Activated CD4-positive, alpha-beta T cell treated with anti-CD3 and anti-CD28 coated beads, Interleukin-2, amount 50 U/mL, for 1 hour (primary cell): Measurements from ENCODE around the gene GPC6.
"Not testable (repeated sequence)": the region's sequence is repeated elsewhere in the genome, so short reads cannot be mapped to it uniquely, and the experiment has no call there.

Experiments used
- DNase-seq: peaks from one replicate; pipeline ENCODE4 v3.0.0-alpha.2; 2020

The GPC6 gene

DNA sequence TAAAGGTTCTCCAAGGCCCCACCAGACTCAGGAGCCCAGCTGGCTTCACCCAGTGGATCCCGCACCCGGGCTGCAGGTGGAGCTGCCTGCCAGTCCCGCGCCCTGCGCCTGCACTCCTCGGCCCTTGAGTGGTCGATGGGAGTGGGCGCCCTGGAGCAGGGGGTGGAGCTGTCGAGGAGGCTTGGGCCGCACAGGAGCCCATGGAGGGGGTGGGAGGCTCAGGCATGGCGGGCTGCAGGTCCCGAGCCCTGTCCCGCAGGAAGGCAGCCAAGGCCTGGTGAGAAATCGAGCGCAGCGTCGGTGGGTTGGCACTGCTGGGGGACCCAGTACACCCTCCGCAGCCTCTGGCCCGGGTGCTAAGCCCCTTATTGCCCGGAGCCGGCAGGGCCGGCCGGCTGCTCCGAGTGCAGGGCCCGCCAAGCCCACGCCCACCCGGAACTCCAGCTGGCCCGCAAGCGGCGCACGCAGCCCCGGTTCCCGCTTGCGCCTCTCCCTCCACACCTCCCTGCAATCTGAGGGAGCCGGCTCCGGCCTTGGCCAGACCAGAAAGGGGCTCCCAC, 228.1 kb downstream of the GPC6 start:
- not testable (repeated sequence) for DNase-seq

DNA sequence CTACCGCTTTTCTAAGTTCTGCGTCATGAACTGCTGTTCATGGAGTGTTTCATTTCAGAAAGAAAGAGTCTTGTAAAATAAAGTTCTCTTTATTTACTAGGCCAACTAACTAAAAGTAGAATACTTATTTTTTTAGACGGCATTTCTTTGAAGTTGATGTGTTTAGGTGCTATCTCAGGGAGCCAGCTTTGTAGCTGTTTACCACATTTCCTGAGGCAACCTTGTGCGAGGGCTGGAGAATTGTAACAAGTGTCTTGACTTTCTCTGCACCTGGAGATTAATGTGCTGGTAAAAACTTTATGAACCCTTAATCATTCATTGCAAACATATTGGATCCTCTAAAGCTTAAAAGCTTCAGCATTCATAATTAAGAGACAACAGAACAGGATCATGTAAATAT, 229.3 kb downstream of the GPC6 start:
- DNase-seq = no peak

DNA sequence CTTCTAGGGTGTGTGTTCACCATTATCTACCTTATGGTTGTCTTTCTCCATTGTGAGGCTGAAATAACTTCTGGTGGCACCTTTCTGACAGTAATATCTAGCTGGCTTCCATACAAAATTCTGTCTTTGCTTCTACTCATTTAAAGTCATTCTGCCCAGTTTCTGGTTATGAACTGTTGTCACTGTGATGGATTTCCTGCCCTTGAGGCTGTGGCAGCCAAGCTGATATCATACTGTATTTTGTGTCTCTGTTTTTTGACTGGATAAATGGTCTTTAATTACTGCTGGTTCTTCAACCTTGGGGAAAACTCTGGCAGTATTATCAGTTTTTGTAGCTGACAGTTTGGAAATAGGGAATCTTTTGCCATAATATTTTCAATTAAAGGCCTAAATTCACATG, 233.4 kb downstream of the GPC6 start:
- no peak for DNase-seq

DNA sequence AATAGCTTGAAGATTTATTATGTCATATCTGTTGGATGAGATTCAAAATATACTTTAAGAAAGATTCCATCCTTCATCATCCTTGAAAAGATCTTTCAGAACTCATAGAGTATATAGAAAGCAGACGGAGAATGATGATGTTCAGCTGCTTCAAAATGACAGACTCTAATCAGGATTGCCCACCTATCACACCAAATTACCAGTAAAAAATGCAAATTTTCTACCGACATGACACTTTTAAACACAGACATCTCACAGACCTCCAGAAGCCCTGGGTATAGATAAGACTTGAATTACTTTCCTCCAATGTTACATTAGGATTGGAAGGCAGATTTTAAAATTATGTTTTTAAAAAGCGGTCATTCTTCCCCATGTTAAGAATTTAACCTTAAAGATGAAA, 235.5 kb downstream of the GPC6 start:
- DNase-seq = no peak

DNA sequence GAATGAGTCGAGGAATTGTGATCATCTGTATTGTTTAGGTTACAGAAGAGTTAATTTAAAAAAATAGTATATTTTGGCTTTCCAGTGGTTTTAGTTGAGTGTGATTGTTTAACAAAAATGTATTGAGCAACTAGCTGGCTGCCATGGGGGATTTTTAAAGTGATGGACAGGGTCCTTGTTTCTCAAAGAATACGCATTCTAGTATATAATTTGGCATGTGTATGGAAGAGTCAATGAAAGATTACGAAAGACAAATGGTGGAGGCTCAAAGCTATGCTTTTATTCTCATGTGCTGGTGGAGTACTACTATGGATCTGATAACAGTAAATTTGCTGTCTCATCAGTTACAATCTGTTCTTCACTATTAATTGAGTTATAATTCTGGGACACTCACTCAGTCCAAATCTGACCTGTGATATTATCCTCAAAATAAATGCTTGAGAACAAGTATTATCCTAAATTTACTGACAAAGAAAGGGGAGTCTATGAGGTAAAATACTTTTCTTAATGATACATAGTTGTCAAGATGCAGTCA, 240.0 kb downstream of the GPC6 start:
- no peak for DNase-seq

DNA sequence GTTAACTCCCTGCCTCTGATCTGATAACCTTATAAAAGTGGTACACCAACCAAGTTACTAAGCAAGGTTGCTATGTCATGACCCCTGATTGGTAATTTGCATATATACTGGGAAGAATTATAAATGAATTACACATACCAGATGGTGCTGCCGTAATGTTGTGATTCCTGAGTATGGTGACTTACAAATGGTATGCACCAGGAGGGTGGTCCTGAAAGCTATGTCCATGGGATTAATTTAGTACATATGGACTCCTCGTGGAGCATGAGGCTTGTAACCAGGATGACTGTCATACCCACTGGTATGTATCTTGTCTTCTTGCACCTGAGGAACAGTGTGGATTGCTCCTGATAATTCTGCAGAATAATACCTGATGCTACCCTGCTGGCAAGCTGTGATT, 240.6 kb downstream of the GPC6 start:
- no peak for DNase-seq

DNA sequence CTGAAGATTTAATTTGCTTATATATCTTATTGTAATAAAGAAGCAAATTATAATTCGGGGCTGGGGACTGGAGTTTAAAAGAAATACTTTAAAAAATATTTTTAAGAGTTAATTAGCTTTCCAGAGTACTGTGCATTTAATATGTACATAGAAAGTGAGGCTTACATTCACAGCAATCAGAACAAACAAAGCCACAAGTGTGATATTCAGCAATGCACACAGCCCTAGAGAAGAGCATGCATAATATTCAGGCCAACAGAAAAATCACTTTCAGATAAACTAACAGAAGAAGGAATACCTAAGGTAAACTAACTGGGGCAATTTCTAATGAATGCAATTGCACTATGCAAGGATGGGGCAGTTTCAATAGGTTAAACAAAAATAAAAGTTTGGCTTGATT, 241.8 kb downstream of the GPC6 start:
- DNase-seq = no peak

DNA sequence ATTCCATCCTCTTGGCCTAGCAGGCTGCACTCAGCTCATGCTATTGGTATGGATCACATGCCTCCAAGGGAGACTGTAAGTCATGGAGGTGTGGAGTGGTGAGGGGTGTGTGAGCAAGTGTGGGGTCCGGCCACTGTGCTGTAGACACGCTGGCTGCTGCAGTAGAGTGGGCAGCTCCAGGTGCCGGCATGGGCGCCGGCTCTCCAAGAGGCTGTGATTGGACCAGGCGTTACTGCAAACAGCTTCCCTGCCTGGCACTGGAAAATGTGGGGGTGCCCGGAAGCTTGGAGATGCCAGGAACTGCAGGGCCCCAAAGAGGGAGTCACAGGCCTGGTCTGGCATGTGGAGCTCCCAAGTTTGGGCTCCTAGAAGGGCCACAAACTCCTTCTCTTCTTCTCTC, 245.7 kb downstream of the GPC6 start:
- DNase-seq = no peak

DNA sequence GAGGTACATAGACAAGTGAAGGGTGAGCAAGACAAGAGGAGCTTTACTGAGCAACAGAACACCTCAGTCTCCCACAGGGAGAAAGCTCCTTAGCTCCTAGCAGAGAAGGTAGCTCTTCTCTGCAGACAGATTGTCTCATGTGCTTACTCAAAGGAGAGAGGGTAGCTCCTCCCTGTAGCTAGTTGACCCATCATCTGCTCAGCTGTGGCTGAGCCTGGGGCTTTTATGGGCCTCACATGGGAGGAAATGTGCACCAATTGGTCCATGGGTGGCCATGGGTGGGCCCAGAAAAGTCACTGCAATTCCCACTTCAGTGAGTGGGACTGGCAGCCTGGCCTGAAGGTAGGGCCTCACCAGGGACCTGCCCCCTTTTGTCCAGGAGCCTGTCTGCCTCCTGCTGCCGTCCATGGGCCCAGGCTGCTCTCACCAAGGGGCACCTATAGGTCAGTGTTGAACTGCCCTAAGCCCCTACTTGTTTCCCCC, 246.2 kb downstream of the GPC6 start:
- no peak for DNase-seq

DNA sequence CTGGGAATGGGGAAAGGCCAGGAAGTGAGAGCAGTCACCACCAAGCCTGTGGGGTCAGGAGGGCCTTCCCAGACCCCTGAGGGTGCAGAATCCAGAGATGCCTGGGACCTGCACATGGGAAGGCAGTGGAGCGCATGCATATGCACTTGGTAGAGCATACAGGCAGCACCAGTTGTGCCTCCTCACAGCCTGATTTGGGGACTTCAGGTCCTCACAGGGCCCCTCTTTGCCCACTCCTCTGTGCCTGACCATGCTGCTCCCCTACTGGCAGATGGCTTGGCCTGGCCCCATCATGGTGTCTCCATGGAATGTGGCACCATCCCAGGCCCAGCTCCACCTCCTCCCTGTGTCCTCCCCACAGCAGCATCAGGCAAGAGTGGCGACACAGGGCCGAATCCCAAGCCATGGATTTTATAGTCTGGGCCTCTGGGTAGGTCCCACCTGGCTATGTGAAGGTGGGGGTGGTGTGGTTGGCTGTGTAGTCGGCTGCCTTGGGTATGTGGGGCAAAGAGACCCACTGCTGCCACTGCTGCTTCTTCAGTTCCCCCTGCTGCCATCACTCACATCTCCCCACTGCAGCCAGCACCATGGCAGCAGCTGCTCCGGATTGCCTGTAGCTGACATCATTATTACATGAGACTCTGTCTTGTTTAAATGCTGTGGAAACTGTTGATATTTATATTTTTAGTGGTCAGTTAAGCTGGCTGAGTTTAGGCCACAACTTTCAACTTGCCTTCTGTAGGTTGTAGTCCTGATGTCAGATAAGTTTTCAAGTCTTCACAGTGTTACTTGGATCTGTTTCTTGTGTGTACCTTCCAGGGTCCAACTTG, 247.0 kb downstream of the GPC6 start:
- DNase-seq = no peak

DNA sequence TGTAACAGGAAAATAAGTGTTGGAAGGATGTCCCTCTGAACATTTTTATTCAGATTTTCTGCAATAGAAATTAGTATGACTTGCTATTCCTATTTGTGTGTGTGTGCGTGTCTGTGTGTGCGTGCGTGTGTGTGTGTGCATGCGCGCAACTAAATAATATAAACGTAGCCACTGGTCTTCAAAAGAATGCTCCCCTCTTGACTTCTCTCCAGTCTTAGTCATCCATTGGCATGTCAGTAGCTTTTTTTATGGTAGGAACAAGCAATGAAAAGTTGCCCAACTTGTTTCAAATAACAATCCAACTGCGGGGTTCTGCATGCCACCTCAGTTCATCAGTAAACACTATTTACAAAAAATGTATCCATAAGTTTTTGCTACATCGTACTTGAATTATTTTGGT, 249.6 kb downstream of the GPC6 start:
- no peak for DNase-seq

DNA sequence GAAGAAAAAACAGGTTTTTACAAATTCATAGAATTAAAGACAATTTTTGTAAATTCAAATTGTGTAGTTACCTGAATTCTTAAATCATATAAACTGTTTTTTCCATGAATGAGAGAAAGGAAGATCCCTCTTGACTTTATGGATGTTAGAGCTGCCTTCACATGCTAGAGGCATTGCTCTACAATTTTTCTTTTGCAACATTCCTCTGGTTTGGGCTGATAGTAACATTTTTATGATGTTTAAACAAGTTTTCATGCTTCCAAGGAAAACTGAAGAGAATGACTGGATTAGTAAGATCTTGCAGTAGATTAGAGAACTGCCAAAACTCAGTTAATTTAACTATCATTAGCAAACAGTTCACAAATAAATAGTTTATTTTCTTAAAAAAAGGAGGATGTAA, 250.6 kb downstream of the GPC6 start:
- DNase-seq = no peak

DNA sequence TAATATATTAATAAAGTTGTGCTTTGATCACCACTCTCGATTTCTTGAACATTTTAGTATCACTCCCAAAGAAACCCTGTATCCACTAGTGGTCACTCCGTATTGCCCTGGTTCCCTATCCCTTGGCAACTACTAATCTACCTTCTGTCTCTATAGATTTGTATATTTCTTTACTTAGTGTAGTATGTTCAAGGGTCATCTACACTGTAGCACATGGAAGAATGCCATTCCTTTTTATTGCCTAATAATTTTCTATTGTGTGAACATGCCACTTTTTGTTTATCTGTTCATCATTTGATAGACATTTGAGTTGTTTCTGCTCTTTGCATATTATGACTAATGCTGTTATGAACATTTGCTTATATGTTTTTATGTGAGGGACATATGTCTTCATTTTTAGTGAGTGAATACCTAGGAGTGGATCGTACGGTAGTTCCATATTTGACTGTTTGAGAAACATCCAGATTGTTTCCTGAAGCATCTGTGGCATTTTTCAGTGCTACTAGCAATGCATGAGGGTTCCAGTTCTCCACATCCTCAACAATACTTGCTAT, 254.0 kb downstream of the GPC6 start:
- no peak for DNase-seq

DNA sequence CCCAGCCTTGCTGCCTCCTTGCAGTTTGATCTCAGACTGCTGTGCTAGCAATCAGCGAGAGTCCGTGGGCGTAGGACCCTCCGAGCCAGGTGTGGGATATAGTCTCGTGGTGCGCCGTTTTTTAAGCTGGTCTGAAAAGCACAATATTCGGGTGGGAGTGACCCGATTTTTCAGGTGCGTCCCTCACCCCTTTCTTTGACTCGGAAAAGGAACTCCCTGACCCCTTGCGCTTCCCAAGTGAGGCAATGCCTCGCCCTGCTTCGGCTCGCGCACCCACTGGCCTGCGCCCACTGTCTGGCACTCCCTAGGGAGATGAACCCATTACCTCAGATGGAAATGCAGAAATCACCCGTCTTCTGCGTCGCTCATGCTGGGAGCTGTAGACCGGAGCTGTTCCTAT, 269.5 kb downstream of the GPC6 start:
- not testable (repeated sequence) for DNase-seq

DNA sequence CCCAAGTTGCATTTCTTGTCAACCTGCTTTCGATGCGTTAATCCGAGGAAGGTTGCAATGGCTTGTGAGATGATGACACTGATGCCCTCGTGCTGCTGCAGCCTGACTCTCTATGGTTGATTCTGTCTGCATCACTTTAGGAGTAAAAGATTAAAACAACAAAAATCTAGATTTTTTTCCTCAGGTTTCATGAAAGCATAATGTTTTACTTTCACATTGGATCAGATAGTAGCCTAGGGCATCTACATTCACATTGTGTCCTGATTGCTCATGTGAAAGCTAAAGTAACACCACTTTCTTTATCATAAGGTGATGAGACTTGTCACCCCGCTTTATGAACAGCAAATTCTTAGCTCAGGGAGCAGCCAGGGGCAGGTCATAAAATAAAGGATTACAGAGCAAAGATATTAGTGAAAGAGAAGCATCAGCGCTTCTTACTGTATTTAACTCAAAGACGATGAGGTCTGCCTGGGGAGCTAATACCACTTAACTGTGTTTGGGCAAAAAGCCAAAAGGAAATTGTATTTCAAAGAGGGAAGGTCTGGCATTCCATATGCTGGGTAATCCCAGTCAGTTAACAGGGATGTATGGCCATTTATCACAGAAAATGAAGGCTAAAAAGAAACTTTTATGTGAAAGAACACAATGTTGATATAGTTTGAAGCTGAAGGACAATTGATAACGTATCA, 270.5 kb downstream of the GPC6 start:
- DNase-seq = no peak

DNA sequence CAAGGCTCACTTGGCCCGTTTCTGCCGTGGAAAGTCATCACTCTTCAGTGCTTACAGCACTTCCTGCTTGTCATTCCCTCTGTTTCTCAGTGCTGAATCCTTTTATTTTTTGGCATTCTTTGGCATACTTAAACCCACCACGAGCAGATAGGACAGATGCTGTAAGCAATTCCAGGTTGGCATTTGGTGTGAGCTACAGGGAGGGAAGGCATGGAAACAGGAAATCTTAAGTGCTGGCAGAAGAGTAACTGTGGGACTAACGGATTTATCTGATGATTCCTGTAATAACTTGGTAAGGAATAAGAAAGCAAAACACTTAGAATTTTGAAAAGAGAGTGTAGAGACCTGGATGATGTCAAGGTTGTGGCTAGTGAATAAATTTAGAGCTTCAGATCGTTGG, 273.4 kb downstream of the GPC6 start:
- DNase-seq = no peak

DNA sequence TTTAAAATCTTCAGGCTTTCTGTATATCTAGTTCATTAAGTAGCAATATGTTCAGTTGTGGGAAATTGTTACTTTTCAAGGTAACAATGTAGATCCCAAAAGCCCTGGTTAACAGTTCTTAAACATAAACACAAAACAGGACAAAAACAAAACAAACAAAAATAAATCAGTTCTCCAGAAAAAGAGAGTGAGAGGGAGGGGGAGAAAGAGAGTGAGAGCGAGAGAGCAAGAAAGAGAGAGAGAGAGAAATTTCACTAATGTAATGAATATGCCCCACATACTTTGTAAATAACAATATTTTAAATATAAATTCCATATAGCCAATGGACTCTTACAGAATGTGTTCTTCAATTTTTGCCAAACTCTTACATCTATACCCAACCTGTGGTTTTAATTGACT, 275.5 kb downstream of the GPC6 start:
- no peak for DNase-seq

DNA sequence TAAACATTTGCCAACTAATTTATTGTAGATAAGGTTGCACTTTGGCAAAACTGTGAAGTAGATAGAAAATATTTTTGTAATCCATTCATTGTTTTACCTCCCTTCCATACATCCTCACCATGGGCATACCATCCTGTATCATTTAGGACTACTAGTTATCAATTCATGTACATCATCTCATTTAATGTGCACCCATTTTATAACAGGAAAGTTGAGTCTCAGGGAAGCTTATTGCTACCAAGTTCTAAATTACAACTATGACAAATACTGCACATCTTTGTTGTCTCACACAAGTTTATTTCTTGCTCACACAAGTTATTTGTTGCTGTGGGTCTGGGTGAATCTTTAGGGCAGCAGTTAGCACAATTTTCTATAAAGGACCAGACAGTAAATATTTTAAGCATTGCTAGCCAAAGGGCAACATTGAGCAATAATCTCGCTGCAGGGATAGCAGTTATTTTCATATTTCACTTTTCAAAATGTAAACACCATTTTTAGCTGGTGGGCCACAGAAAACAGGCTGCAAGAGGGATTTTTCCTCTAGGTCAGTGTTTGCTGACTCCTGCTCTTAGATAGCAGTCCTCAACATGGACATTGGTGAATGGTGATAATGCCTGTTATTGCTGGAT, 276.5 kb downstream of the GPC6 start:
- DNase-seq = no peak

DNA sequence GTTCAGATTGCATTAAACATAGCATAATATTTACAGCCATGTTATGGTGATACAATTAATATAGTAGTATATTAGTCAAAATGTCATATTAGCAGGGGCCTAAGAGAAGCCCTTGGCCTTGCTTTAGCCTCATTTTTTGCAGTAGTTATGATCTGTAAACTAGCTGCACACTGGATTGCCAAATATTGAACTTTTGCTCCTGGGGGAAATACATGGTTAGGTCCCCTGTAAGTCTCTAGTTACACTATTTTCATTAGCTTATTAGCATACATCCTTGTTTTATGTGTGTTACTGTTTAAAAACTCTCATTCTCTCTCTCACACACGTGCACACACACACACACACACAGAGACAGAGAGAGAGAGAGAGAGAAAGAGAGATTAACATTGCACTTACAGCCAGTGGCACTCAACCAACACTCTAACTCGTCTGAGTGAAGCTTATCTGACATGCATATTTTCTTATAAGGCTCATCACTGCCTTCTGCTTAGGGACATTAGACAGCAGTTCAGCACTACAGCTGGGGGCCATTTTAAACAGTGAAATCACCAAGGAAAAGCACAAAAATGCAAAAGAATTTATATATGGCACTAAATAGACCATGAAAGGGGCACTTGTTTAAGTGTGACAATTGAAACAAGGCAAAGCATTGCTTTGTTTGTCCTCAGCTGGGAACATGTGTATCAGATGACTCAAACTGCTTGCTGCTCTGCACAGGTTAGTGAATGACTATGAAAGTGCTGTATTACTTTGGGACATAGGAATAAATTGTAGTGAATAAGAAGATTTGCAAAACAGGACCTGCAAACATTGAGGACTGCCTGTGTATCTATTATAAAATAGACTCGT, 278.7 kb downstream of the GPC6 start:
- no peak for DNase-seq

DNA sequence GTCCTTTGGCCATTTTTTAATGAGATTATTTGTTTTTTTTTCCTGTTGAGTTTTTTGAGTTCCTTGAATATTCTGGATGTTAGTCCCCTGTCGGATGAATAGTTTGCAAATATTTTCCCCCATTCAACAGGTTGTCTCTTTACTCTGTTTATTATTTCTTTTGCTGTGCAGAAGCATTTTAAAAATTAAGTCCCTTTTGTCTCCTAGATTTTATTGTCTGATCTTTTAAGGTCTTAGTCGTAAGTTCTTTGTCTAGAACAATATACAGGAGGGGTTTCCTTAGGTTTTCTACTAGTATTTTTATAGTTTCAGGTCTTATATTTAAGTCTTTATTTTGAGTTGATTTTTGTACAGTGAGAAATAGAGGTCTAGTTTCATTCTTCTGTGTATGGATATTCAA, 284.4 kb downstream of the GPC6 start:
- DNase-seq = no peak

DNA sequence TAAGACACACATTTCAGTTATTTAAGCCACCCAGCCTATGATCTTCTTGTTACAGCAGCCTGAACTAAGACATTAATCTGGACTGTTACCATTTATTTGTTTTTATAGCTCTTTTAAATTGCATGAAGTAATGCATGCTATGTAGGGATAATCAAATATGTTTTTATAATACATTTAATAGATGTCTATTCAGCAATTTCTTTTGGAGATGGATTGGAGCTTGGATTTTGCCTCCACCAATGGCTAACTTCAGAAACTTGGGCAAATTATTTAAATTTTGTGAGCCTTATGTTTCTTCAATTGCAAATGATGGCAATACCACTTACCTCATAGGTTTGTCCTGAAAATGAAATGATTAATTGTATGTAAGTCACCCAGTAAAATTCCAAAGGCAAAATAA, 288.7 kb downstream of the GPC6 start:
- no peak for DNase-seq

DNA sequence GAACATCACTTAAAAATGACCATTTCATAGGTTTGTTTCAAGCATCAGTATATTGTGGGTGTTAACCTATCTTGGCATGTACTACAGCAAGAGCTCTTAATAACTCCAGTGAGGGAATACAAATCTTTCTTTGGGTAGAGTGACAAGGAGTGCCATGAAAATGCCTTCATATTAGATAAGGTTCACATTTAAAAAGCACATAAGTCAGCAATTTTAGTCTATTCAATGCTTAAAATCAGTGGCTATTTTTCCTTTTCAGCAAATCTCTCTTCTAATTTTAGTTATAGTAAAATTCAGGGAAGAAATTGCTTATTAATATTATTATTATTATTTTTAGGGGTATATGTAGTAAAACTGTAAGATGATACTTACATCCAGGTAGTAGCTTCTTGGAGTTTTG, 291.1 kb downstream of the GPC6 start:
- no peak for DNase-seq
